Ovary (tissue), 9 donors: ENCODE results near the gene DONSON. TPM values are rescaled to one million over a fixed set of nuclear protein-coding genes. Genes with fewer than 3 reads are reported as not detected.

Experiments used
- DNase-seq, 5 donors: peaks; one replicate each; pipeline ENCODE4 v3.0.0-alpha.2; 2019 to 2020
- H3K27ac ChIP-seq, 2 donors: fragments of 200-600 bp; one replicate each; pipeline versions ENCODE4 v1.5.1 to v1.8.0; 2019 to 2022
- H3K27me3 ChIP-seq: fragments of 200-600 bp; one replicate; pipeline ENCODE4 v1.8.0; 2022
- H3K36me3 ChIP-seq: fragments of 200-600 bp; sonication (generic); one replicate; pipeline ENCODE4 v1.5.1; 2019
- H3K4me1 ChIP-seq: one replicate; pipeline ENCODE4 v1.8.1; 2013; ENCODE audit warnings: mild to moderate bottlenecking, moderate library complexity; ENCODE audit not compliant: insufficient read depth
- H3K4me3 ChIP-seq: fragments of 200-600 bp; sonication (generic); one replicate; pipeline ENCODE4 v1.5.1; 2017
- H3K9me3 ChIP-seq, 2 donors: fragments of 200-600 bp in 1 of 2; sonication (generic) in 1 of 2; one replicate each; pipeline versions ENCODE4 v1.5.1 to v1.8.1; 2013 to 2019; ENCODE audit warnings: mild to moderate bottlenecking in 1 of 2, moderate library complexity in 1 of 2
- CTCF ChIP-seq, 3 donors: fragments of 450-650 bp in 2 of 3; fragments of 200-600 bp in 1 of 3; IDR thresholded peaks; one replicate each; pipeline versions ENCODE4 v1.5.1 to v1.8.0; 2016 to 2022; ENCODE audit warnings: antibody characterized with exemption in 3 of 3, mild to moderate bottlenecking in 1 of 3
- EP300 ChIP-seq: sonication (generic); formaldehyde crosslinking; IDR thresholded peaks from one replicate; pipeline ENCODE4 v1.6.1; 2017; ENCODE audit warnings: antibody characterized with exemption
- POLR2A ChIP-seq: fragments of 450-650 bp; IDR thresholded peaks from one replicate; pipeline ENCODE4 v1.6.1; 2017; ENCODE audit warnings: antibody characterized with exemption, mild to moderate bottlenecking, moderate library complexity
- WGBS, 3 donors: extraction: QIAGEN DNeasy Blood & Tissue Kit in 1 of 3; methylation state at CpG; one replicate each; pipeline versions ENCODE4 v1.1.5 to v1.1.7; 2013 to 2017; 5-methylcytosine and 5-hydroxymethylcytosine counted together
- intact Hi-C, 4 donors: fragments of 100-400 bp; cut with DNase I; formaldehyde crosslinking; loops; one replicate each; pipeline versions ENCODE4 v1.11.0 to v1.15.1; 2022 to 2023
- polyA plus RNA-seq, 2 donors: library from polyadenylated mRNA; stranded (reverse); fragments of 200-250 nt in 1 of 2; fragments of 350-450 nt in 1 of 2; fragmentation: Illumina TruSeq in 1 of 2; extraction: RNeasy Lipid Tissue Mini Kit (QIAGEN cat#74804) in 1 of 2; gene quantifications; one replicate each; pipeline ENCODE4 v1.2.3, GENCODE V29; 2013 to 2014
- total RNA-seq, 7 donors: library from RNA; depleted of rRNA in 2 of 7; stranded (reverse); fragments of >200 nt in 2 of 7; fragmentation: NEBNext Ultra II Directional in 3 of 7; extraction: Animal tissue kit (Norgen Biotek cat#: 25700) in 3 of 7; gene quantifications; one replicate each; pipeline versions ENCODE4 v1.1.0 to v1.2.4, GENCODE V29; 2016 to 2023
- donor health status: DM: no; HTN: no; CAD: no; lungs with moderate emphysema.
- donor health status: DM: no; HTN: no; CAD: no.
- donor health status: Bipolar disorder and iron deficiency.
- donor health status: DM: yes; HTN: yes; CAD: no.
- donor health status: DM: no; HTN: no; CAD: no.
- donor health status: DM: yes; HTN: yes; CAD: no.

Gene DONSON
- total and polyA plus RNA-seq, 9 donors = 5.1 to 14.1 (median 10.3) TPM

- Histone ChIP-seq H3K4me3 (peak overlapping the region; percentile 88), H3K4me1 (peaks cover 5% of the 10 kb centered on the region), H3K27ac (no peak overlapping the region), H3K27me3 (no peaks in the 10 kb centered on the region), H3K9me3 (no peaks in the 10 kb centered on the region), H3K36me3 (no peaks in the 10 kb centered on the region)
- TF ChIP-seq CTCF (IDR thresholded peaks at IDR 0.05) (no peak), EP300 (no peak), POLR2A (no peak)
- no peak for DNase-seq
- intact Hi-C loops = loop anchor here in 1 of 4 donors (5.0 kb wide), 1 partner anchor 98 kb away; the partner anchor contains the start of genes CRYZL1 and ITSN1
- WGBS, 3 donors = 2 to 7% (median 5%) methylated on average over 8 of the region's 8 CpGs
Measured at GRCh38 chr21:33544451-33545195, 43.9 kb downstream of the DONSON start.

GRCh38 chr21:33543505-33544129 lies 44.9 kb downstream of the DONSON start:
- Histone ChIP-seq H3K36me3 (no peaks in the 10 kb centered on the region), H3K27ac (peak overlapping the region; percentile 92 to 94), H3K4me3 (peak overlapping the region; percentile 88), H3K27me3 (no peaks in the 10 kb centered on the region), H3K9me3 (no peaks in the 10 kb centered on the region), H3K4me1 (peaks cover 5% of the 10 kb centered on the region)
- DNase-seq = peak in 3 of 5 donors; percentile 70 to 82 (median 70)
- intact Hi-C loops = loop anchor here in 1 of 4 donors (5.0 kb wide), 1 partner anchor 99 kb away; the partner anchor contains the start of genes CRYZL1 and ITSN1
- 0% methylated on average over 26 of the region's 26 CpGs for WGBS, 3 donors
- TF ChIP-seq EP300 = no peak
- TF ChIP-seq POLR2A = no peak
- no peak for TF ChIP-seq CTCF (IDR thresholded peaks at IDR 0.05)

GRCh38 chr21:33542640-33543504 lies 45.6 kb downstream of the DONSON start, which contains the start of gene SON:
Gene SON (plus strand): TSS chr21:33543038. CDS start chr21:33543093, 55 bp downstream.
- peak; percentile 97 to 99 (median 98) for DNase-seq
- no peaks in the 10 kb centered on the region for H3K9me3 ChIP-seq
- H3K4me3 ChIP-seq = peak within 1 kb of the TSS; percentile 88
- intact Hi-C loops = loop anchor here in 1 of 4 donors (5.0 kb wide), 1 partner anchor 99 kb away; the partner anchor contains the start of genes CRYZL1 and ITSN1
- H3K4me1 ChIP-seq = peaks cover 5% of the 10 kb centered on the region
- no peaks in the 10 kb centered on the region for H3K27me3 ChIP-seq
- TF ChIP-seq POLR2A (peak; percentile 94), EP300 (peak; percentile 51), CTCF (IDR thresholded peaks at IDR 0.05) (no peak)
- 0 to 1% (median 1%) methylated on average over 47 to 56 of the region's 57 CpGs for WGBS, 3 donors
- peak within 1 kb of the TSS; percentile 92 to 94 for H3K27ac ChIP-seq
- no peaks in the 10 kb centered on the region for H3K36me3 ChIP-seq
